LNCAP (cell line): ENCODE measurements around the gene HSD11B1L.

ENCODE experiments used
- TF ChIP-seq, protein P1 (sequence below): fragments of 450-650 bp; IDR thresholded peaks from 2 replicates; pipeline ENCODE4 v1.5.1; 2017; ENCODE audit warnings: mild to moderate bottlenecking

Gene HSD11B1L

DNA sequence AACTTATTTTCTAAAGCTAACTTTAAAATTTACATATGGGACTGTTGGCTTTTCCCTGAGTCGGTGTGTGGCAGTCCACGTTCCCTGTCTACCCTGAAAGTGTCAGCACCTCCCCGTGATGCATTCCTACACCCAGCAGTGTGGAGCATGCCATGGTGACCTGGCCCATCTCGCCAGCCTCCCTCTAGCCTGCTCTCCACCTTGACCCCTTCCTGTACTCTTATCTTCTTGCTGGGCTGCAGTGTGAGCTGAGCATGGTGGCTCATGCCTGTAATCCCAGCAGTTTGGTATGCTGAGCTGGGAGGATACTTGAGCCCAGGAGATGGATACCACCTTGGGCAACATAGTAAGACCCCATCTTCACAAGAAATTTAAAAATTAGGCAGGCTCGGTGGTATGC is 25.9 kb upstream of the HSD11B1L start:
- TF ChIP-seq, protein P1, sequence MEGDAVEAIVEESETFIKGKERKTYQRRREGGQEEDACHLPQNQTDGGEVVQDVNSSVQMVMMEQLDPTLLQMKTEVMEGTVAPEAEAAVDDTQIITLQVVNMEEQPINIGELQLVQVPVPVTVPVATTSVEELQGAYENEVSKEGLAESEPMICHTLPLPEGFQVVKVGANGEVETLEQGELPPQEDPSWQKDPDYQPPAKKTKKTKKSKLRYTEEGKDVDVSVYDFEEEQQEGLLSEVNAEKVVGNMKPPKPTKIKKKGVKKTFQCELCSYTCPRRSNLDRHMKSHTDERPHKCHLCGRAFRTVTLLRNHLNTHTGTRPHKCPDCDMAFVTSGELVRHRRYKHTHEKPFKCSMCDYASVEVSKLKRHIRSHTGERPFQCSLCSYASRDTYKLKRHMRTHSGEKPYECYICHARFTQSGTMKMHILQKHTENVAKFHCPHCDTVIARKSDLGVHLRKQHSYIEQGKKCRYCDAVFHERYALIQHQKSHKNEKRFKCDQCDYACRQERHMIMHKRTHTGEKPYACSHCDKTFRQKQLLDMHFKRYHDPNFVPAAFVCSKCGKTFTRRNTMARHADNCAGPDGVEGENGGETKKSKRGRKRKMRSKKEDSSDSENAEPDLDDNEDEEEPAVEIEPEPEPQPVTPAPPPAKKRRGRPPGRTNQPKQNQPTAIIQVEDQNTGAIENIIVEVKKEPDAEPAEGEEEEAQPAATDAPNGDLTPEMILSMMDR: no peak

GRCh38 chr19:5655412-5655811 is 25.4 kb upstream of the HSD11B1L start:
- TF ChIP-seq, protein P1: no peak

DNA sequence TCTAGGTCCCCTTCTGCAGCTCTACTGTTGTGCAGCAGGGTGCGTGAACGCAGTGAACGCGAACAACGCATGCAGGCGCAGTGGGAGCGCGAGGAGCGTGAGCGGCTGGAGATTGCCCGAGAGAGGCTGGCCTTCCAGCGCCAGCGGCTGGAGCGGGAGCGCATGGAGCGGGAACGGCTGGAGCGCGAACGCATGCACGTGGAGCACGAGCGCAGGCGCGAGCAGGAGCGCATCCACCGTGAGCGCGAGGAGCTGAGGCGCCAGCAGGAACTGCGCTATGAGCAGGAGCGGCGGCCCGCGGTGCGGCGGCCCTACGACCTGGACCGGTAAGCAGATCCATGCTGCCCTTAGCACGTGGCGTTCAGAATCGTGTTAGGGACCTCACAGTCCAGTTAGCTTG is 19.3 kb upstream of the HSD11B1L start:
- TF ChIP-seq, protein P1: no peak

- TF ChIP-seq, protein P1: no peak
These were observed 16.9 kb upstream of the HSD11B1L start for GRCh38 chr19:5663904-5664303.

DNA sequence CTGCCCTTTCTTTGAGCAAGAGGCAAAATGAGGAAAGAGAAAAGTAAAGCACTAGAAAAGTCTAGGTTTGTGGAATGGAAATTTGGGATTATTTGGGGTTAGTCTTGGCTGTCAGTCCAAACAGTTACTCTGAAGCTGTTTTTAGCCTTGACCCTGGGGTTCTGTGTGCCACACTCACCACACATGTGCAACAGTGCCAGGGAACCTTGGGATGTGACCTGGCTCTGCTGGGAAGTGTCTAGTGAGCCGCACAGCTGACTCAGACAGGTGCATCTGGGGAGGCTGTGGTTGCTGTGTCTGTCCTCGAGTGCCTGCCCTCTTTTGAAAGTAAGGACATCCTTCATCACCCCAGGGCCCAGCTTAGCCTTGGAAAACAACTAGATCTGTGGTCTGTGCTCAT is 16.3 kb upstream of the HSD11B1L start:
- TF ChIP-seq, protein P1: no peak

DNA sequence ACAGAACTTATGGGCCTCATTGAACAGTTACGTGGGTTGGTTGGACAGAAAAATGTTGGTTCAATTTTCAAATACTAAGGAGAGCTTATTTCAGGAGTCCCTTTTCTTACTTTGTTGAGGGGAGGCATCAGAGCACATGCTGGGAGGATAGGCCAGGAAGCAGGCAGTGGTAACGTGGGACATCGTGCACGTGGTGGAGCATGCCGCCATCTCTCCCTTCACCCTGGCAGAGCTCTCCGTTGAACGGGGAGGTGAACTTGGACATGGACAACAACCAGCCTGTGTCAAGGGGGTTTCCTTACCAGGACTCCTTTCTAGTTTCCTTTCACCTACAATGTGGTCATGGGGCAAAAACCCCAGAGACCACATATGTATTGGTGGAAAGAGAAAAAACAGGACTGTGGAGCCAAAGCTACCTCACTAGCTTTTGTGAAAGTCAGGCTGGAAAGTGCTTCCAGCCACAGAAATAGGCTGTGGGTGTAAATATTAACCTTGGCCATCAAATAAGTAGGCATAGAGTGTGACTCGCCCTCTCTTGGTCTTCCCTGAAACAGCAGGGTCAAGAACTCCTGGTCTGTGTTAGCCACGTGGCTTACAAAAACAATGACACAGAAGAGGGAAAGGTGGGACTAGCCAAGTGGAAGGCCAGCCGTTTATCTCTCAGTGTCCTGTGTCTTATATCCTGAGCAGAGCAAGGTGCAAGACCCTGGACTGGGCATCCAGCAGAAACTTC is 14.9 kb upstream of the HSD11B1L start:
- TF ChIP-seq, protein P1: no peak; the same call in 1 of the 2 replicates

DNA sequence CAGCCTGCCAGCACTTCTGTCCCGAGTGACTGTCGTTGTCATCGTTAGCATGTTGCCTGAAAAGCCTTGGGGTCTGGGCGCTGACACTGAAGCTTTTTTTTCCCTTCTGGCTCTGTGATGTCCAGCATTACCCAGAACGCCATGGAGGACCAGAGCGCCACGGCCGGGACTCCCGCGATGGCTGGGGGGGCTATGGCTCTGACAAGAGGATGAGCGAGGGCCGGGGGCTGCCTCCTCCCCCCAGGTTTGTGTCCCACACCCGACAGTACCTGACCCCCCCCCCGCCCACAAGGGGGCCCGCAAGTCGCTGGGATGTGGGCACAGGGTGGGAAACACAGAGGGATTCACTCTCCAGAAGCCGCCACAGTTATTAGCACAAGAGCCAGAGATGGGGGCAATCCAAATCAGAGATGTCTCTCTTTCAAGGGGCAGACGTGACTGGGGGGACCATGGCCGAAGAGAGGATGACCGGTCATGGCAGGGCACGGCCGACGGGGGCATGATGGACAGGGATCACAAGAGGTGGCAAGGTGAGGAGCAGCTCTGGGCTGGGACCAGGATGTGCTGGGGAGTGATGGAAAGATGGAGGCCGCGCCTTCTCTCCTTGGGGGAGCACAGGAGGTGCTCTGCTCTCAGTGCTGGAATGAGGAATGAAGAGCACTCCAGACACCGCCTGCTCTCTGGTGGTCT is 13.8 kb upstream of the HSD11B1L start:
- TF ChIP-seq, protein P1: no peak
